DND-41 (cell line): ENCODE results near the gene N4BP2.

Source experiments
- EZH2 ChIP-seq: IDR thresholded peaks from 3 replicates; pipeline ENCODE4 v1.6.1; 2012; ENCODE audit warnings: borderline replicate concordance, low read depth, mild to moderate bottlenecking, moderate library complexity, low read length, inconsistent platforms; ENCODE audit not compliant: severe bottlenecking
- TF ChIP-seq, protein P1 (sequence below): IDR thresholded peaks from 2 replicates; pipeline ENCODE4 v1.5.1; 2012; ENCODE audit warnings: borderline replicate concordance, low read length, moderate library complexity, mild to moderate bottlenecking; ENCODE audit not compliant: poor library complexity, severe bottlenecking; ENCODE audit errors: extremely low read depth

DNA sequence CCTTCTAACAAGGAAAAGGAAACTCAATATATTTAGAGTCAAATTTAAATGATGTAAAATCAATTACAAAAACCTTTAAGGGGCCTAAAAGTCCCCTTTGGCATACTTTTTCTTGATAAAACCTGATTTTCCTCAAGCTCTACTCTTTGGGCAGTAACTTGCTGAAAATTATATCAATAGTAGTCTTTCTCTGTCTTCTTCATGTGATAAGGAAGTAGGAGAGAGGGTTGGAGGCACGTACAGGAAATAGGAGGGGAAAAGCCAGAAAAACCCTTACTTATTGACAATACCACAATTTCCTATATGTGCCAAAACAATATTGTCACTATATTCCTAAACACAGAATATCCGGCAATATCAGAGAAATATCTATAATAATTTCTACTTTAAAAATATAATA lies 149.8 kb downstream of the N4BP2 start:
- TF ChIP-seq, protein P1, sequence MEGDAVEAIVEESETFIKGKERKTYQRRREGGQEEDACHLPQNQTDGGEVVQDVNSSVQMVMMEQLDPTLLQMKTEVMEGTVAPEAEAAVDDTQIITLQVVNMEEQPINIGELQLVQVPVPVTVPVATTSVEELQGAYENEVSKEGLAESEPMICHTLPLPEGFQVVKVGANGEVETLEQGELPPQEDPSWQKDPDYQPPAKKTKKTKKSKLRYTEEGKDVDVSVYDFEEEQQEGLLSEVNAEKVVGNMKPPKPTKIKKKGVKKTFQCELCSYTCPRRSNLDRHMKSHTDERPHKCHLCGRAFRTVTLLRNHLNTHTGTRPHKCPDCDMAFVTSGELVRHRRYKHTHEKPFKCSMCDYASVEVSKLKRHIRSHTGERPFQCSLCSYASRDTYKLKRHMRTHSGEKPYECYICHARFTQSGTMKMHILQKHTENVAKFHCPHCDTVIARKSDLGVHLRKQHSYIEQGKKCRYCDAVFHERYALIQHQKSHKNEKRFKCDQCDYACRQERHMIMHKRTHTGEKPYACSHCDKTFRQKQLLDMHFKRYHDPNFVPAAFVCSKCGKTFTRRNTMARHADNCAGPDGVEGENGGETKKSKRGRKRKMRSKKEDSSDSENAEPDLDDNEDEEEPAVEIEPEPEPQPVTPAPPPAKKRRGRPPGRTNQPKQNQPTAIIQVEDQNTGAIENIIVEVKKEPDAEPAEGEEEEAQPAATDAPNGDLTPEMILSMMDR = no peak
- TF ChIP-seq EZH2 = no peak
